ENCODE measurements around the gene AP5S1. TPM values are rescaled to one million over a fixed set of nuclear protein-coding genes. Genes with fewer than 3 reads are reported as not detected.

Gene AP5S1
- total and polyA plus RNA-seq, 4 donors, result 4.4 to 12.3 (median 7.9) TPM

Other genes with a start within 250 kb of the AP5S1 start
- gene GFRA4, start 157.1 kb upstream of the AP5S1 start, total RNA-seq, result not detected
- not detected for gene GFRA4, start 157.1 kb upstream of the AP5S1 start, polyA plus RNA-seq
- gene ADAM33, start 138.5 kb upstream of the AP5S1 start, total RNA-seq, result 10 to 100 TPM; 39.8 to 96.8 TPM
- 100 to 1,000 TPM in 1 of 2 donors, 10 to 100 TPM in 1; 36.9 to 352 TPM for gene ADAM33, start 138.5 kb upstream of the AP5S1 start, polyA plus RNA-seq
- 10 to 100 TPM; 16.8 to 55.8 TPM for gene SIGLEC1, start 107.9 kb upstream of the AP5S1 start, total RNA-seq
- gene SIGLEC1, start 107.9 kb upstream of the AP5S1 start, polyA plus RNA-seq, result 1 to 10 TPM; 2.8 to 4.5 TPM
- gene HSPA12B, start 87.9 kb upstream of the AP5S1 start, total RNA-seq, result 10 to 100 TPM; 10.8 to 21.2 TPM
- gene HSPA12B, start 87.9 kb upstream of the AP5S1 start, polyA plus RNA-seq, result 1 to 10 TPM in 1 of 2 donors, under 1 TPM in 1; 0.25 to 2.3 TPM
- 10 to 100 TPM; 13.9 to 21.1 TPM for gene ADISSP, start 52.8 kb upstream of the AP5S1 start, total RNA-seq
- 10 to 100 TPM in 1 of 2 donors, 1 to 10 TPM in 1; 8.5 to 14.0 TPM for gene ADISSP, start 52.8 kb upstream of the AP5S1 start, polyA plus RNA-seq
- not detected for gene SPEF1, start 39.1 kb upstream of the AP5S1 start, total RNA-seq
- gene SPEF1, start 39.1 kb upstream of the AP5S1 start, polyA plus RNA-seq, result under 1 TPM in 1 of 2 donors, not detected in 1; 0.90 TPM
- gene CENPB, start 33.8 kb upstream of the AP5S1 start, total RNA-seq, result 10 to 100 TPM; 79.7 to 89.4 TPM
- gene CENPB, start 33.8 kb upstream of the AP5S1 start, polyA plus RNA-seq, result 10 to 100 TPM; 44.7 to 86.8 TPM
- gene CDC25B, start 24.2 kb upstream of the AP5S1 start, total RNA-seq, result 10 to 100 TPM; 29.6 to 56.3 TPM
- gene CDC25B, start 24.2 kb upstream of the AP5S1 start, polyA plus RNA-seq, result 10 to 100 TPM in 1 of 2 donors, 1 to 10 TPM in 1; 9.9 to 87.5 TPM
- gene MAVS, start 26.3 kb downstream of the AP5S1 start, total RNA-seq, result 10 to 100 TPM; 33.4 to 36.1 TPM
- 10 to 100 TPM; 11.1 to 14.6 TPM for gene MAVS, start 26.3 kb downstream of the AP5S1 start, polyA plus RNA-seq
- 10 to 100 TPM; 45.7 to 53.2 TPM for gene PANK2, start 68.8 kb downstream of the AP5S1 start, total RNA-seq
- 10 to 100 TPM; 21.4 to 45.3 TPM for gene PANK2, start 68.8 kb downstream of the AP5S1 start, polyA plus RNA-seq
- gene RNF24, start 195.0 kb downstream of the AP5S1 start, total RNA-seq, result 10 to 100 TPM; 44.5 to 57.6 TPM
- gene RNF24, start 195.0 kb downstream of the AP5S1 start, polyA plus RNA-seq, result 10 to 100 TPM in 1 of 2 donors, 1 to 10 TPM in 1; 4.1 to 14.8 TPM

Measured in aorta (tissue), 4 donors.